HG03565 (cell line): Measurements from ENCODE around the gene GPR161.
A peak's percentile ranks its signal among the peaks of the same experiment; 100 is the strongest.

Experiments
- ATAC-seq: cut with Tn5 transposase; IDR thresholded peaks from one replicate; pipeline ENCODE4 v1.9.1; 2021; ENCODE audit warnings: mild to moderate bottlenecking, moderate library complexity; ENCODE audit not compliant: unreplicated experiment

Gene GPR161

DNA sequence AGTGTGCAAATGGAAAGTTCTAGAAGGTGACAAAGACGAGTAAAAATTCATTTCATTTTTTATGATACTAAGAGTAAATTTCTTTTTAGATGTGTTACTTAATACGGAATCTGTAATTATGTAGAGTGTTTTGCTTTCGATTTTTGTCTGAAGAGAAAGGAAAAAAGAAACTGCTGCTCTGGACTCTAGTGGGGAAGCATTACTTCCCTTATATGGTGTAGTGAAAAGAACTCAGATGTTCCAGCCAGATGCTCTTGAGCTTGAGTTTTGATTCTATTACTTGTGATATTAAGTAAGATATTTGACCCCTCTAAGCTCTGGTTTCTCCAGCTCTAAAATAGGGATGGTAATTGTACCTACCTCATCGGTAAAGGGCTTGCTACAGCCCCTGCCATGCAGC is 12.2 kb upstream of the GPR161 start:
- ATAC-seq = peak; percentile 61

DNA sequence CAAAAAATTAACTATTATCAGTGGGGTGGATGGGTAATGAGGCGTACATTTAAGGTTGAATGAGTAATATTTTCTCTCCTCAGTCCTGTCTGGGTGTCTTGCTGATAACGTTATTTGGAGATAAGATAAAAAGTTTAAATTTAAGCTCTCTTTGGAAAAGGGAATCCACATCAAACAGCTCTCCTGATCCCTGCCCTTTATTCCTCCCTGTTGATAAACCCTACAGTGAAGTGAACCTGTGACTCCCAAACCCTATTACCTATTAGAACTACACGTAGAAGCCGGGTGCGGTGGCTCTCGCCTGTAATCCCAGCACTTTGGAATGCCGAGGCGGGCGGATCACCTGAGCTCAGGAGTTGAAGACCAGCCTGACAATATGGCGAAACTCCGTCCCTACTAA is 9.9 kb upstream of the GPR161 start:
- ATAC-seq = no peak

DNA sequence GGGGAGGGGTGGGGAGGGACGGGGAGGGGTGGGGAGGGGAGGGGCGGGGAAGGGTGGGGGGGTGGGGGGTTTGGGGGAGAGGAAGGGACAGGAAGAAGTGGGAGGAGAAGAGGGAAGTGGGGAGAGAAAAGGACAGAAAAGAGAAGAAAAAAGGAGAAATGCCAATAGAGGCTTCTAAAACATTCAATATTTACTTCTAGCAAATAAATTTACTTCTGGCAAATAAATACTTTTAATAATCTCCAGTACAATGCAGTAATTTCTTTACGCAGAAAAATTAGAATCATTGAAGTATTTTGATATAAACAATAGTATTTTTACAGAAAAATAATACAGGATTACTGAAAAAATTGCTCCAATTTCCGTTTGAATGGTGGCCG is 9.4 kb upstream of the GPR161 start:
- ATAC-seq = no peak

DNA sequence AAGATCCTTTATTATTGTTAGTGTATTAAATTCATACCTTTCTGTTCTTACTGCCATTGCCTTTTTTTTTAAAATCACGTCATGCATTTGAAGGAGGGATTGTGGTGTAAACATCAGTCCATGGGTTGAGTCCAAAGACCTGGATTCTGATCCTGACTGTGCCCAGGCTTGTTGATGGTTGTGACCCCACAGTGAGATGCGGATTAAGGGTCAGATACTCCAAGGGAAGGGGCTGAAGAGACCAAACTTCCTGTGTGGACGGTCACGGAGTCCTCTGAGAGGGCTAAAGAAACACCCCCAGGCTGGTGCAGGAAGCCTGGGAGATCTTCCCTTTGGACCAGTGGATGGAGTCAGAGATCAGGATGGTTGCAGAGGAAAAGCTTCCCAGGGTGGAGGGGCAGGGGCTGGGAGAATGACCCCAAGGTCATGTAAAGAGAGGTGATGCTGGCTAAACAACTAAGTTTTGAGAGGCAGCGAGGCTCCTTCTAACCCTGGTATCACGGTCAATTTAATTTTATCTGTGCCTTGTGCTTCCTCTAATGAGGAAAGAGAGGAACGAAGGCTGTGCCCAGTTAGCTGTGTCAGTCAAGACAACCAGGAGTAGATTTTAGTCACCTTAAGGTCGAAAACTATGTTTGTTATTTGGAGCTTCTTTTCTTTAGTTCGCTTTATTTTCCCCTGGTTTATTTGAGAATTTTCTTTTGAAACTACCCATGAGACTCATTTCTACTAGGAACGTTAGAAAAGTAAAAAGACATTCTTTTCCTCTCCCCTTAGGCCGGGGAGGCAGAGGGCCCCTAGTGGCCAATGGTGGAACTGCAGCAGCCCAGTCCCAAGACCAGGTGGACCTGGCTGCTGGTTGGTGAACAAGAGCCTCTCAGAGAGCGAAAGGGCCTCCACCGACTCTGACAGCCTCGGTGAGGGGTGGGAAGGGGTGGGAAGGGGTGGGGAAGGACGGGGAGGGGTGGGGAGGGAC is 8.7 kb upstream of the GPR161 start:
- peak; percentile 86 for ATAC-seq

DNA sequence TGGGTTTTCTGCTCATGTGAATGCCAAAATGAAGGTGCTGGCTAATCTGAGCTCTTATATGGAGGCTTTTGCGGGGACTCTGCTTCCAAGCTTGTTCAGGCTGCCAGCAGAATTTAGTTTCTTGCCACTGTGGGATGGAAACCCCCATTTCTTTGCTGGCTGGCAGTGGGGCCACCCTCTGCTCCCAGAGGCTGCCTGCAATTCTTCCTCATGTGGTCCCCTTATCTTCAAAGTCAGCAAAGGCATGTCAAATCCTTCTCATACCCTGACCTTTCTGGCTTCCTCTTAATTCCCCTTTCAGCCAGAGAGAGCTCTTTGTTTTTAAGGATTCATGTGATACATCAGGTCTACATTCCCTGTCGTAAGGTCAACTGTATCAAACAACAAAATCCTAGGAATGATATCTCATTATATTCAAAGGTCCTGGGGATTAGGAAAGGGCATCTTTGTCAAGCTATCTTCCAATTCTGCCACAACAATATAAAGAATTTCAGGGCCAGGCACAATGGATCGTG is 5.2 kb upstream of the GPR161 start:
- no peak for ATAC-seq

DNA sequence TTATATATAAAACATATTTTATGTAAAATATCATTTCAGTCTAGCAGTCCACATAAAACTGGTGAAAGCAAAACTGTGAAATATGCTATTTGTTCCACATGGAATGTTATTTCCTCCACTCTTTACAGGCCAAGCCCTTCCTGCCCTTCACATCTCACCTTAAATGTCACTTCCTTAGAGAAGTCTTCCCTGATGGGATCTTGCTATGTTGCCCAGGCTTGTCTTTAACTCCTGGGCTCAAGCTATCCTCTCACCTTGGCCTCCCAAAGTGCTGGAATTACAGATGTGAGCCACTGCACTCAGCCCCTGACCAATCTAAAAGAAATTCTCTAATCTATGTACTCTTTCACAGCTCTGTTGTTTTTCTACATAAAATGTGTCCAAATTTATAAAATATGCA is 2.3 kb upstream of the GPR161 start:
- no peak for ATAC-seq

DNA sequence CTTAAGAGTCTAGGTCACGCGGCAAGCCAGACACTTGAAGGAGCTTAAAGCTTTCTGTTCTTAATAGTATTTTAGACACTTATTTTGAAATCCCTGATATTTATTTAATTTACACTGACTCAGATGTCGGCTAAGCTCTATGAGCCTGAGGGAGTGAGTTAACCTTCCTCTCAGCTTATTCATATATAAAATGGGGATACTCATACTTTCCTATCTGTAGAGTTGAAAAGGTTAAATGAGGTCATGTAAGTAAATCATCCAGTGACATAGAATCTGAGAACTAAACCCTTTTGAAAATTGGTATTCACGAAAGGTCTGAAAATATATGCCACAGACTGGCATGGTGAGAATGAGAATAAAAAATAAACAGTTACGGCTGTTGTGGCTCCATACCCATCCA is 1.4 kb upstream of the GPR161 start:
- ATAC-seq = no peak

DNA sequence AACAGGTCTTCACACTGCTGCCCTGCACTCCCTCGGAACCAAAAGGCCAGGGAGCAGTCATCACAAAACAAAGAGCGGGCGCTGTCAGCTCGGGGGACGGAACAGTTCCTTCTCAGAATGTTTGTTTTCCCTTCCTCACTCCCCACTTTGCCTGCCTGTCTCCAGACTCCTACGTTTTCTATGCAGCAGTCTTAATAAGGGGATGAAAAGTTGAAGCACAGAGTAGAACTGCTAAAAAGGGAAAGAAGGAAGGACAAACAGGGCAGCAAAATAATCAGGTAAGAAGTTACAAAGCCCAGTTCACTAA is 738 bp upstream of the GPR161 start:
- ATAC-seq = no peak

DNA sequence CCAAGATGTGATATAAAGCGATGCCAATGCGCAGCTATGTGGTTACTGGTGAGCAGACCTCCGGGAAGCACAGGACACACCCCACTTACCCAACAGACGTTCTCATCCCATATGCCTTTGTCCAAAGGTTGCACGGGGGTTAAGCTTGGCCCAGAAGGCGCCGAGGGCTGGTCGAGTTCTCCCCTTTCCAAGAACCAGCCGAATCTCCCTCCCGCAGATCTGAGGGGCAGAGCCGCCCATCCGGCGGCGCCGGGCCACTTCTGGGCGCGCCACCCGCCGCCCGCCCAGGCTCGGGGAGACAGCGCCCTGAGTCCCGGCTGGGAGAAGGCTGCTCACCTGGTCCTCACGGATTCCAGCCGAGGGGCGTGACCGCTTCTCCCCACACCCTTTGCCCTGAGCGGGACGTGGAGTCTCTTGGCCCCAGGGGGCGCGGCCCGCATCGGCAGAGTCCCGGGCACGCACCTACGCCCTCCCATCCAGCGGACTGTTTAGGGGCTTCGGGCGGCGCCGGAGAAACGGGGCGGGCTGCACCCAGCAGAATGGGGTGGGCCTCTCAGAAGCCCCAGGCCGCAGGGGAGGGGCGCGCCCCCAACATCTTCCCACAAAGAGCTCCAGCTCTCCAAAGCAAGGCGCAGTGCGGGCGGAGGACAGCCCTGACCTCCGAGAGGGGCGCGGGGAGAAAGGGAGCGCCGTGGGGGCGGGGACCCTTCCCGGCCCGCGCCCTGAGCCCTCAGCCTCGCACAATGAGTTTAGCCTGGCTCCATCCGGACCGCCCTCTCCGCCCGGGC is 615 bp downstream of the GPR161 start:
- ATAC-seq = no peak

DNA sequence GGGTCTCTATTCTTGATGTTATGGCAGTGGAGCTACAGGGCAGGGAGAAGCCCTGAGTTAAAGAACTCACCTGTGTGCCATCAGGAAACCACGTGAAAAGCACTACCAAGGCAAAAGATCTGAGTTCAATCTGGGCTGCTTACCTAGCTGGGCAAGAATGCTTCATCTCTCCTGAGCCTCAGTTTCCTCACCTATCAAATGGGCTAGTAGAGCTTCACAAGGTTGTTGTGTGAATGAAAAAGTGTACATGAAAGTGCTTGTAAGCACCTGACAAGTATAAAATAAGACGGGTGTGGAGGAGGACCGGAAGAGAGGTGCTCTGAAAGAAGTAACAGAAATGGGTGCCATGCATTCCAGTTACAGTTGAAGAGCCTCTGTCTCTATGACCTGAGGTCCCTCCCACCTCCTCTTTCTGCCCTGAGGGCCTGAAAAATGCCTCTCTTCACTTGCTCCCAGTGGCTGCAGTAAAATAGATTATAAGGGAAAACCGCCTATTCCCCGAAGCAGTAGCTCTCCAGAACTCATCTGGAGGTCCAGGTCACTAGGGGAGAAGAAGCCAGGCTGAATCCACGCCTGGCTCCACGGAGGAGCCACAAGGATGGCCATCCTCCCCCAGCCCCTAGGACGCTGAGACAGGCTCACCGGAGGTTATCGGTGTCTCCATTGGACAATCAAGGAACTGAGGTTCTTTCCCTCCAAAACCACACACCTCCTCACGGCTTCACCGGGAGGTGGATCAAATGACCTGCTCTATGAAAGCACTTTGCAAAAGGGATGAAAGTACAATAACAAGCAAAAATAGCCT is 1.4 kb downstream of the GPR161 start:
- no peak for ATAC-seq

DNA sequence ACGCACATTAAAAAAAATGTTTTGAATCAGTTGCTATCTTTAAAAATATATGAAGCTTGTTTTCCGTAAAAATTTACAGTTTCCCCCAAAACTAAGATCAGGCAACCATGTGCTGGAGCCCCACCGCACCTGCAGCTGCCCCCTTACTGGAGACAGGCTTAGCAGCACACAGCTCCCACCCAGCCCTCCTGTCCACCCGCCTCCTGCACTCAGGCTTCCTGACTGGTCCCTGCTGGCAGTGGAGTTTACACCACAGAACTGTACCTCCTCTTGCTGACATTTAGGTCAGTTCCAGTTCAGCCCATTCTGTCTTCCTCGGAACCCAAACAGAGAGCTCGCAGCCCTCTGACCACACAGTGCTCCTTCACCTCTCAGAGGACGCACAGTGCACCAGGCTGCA is 2.1 kb downstream of the GPR161 start:
- ATAC-seq = no peak

DNA sequence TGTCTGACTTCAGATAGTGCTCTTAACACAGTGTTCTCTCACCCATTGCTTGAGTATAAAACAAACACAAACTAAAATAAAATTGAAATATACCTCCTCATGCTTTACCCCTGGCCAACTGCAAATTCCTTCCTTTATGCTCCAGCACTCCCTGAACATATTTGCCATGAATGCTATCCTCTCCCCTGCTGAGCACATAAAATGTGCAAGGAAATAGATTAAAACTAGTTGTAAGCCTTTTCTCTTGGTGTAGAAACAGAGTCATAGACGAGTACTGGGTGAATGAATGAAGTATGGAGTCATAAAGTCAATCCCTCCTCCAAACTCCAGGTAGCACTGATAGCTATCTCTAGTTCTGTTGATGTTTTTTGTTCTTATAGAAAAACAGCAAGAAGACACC is 2.6 kb downstream of the GPR161 start:
- ATAC-seq = no peak

DNA sequence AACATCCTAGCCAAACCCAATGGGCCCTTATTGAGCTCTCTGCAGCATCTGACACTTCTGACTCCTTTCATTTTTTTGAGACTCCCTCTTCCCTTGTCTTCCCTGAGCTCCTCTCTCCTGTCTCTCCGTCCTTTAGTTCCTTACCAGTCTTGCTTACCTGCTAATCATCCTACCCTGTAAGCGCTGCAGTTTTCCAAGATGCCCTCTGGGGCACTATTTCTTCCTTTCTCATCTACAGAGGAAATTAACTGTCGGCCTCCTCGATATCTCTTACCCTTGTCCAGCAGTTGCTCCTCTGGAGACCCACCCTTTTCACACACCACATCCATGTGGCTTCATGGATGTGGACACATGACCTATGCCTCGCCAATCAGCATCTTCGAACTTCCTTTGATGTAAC is 6.8 kb downstream of the GPR161 start:
- ATAC-seq = no peak

DNA sequence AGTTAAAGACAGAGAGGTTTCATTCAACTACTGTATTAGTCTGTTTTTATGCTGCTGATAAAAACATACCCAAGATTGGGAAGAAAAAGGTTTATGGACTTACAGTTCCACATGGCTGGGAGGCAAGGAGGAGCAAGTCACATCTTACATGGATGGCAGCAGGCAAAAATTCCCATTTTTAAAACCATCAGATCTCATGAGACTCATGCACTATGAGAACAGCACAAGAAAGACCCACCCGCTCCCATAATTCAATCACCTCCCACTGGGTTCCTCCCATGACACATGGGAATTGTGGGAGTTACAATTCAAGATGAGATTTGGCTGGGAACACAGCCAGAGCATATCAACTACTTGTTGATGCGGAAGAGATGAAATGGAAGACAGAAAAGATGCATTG is 9.2 kb downstream of the GPR161 start:
- no peak for ATAC-seq

DNA sequence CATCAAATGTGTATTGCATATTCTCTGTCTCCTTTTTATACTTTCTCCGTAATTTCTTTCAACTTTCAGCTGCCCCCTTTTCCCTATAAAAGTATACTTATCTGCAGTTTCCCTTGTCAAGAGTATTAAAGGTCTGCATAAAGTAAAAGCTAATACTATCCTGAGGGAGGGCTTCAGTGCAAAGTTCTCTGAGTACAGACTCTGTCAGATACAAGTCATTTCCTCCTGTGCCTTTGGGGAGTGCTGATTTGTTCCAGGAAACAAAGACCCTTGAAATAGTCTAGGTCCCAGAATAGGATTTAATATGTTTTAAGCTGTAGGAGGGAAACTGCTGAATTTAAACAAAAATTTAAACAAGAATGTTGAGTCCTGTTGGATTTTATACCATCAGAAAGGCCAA is 11.7 kb downstream of the GPR161 start:
- ATAC-seq = no peak

DNA sequence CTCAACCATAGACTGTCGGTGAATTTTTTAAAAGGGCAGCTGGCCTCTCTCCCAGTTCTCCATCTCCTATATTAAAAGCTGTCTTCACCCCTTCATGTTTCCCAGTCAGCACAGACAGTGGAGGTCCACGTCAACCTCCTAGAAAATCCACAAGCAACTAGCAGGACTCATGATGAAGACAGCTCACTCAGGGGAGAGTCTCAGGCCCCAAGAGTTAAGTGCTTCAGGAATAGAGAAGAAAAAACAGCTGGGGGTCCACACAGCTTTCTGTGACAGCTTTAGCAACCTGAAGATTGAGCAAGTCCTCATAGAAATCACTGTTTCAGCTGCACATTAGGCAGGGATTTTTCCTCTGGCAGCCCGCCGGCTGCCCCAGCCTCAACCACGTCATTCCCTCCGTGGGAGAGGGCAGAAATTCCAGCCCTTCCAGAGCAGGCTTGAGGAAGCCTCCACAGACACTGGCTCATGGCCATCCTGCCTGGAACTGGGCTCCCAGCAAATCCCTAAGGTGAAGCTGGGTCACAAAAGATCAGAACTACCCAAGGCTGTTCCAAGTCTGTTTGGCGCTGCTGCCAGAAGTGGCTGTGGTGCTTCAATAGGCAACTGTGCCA is 15.2 kb downstream of the GPR161 start:
- no peak for ATAC-seq

DNA sequence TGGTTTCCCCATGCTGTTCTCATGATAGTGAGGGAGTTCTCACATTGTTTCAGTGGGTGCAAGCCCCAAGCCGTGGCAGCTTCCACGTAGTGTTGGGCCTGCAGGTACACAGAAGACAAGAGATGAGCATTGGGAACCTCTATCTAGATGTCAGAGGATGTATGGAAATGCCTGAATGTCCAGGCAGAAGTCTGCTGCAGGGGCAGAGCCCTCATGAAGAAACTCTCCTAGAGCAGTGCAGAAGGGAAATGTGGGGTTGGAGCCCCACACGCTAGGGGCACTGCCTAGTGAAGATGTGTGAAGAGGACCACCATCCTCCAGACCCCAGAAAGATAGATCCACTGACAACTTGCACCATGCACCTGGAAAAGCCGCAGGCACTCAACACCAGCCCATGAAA is 17.0 kb downstream of the GPR161 start:
- ATAC-seq = no peak

DNA sequence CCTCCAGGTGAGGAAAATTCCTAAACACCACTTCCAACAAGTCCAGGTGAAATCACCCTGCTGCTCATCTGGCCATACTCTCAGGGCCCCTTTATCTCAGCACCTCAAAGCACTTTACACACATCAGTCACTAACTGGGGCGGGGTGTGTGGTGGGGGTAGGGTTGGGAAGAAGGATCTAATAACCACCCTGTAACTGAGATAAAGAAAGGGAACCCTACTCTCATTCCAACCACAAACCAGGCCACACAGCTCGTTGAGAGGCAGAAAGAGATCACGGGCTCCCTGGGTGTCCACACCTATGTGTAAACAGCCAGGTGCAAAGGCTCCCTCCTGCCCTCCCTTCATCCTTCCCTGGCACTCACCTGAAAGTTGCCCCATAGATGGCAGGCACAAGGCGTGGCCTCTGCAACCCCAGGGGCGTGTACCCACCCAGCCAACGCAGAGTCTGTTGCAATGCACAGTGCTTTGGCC is 20.4 kb downstream of the GPR161 start:
- ATAC-seq = no peak

DNA sequence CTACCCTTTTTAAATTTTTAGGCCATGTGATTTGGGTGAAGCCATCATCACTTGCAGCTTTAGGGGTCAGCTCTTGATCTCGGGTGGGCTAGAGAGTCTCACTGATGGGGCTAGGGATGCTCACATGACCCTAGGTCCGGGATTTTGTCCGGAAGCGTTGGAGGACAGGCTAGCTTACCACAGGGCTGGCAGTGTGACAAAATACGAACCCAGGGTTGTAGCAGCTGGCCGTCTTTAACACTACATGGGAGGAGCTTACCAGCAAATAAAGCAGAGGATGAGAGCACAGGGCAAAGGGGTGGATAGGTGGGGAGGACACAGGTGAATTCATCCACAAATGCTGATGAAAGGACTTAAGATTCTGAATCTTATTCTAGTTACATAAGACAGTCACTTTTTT is 21.9 kb downstream of the GPR161 start:
- no peak for ATAC-seq

DNA sequence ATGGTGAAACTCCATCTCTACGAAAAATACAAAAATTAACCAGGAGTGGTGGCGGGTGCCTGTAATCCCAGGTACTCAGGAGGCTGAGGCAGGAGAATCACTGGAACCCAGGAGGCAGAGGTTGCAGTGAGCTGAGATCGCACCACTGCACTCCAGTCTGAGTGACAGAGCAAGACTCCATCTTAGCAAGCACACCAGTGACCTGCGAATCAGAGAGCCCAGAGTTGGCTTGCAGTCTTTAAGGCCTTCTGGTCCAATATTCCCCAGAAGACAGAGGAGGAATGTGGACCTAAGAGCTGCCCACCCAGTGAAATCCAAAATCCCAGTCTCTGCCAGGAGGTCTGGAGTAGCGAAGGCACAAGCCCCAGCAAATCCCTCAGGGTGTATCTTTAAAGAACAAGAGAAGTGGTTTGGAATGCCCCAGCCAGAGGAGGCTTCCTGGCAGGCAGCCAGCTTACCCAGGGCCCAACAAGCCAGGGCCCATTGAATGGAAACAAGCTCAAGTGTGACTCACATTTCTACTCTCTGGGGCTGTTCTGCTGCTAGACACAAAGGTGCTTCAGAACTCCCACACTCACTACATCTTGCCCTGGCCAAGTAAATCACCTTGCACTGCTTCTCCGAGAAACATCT is 23.9 kb downstream of the GPR161 start:
- ATAC-seq = peak; percentile 40
